GM23338 (cell line): Measurements from ENCODE around the gene ELOF1.

Experiments used
- JUNB ChIP-seq: IDR thresholded peaks from one replicate; pipeline ENCODE4 v1.6.1; 2016; ENCODE audit warnings: antibody characterized with exemption; ENCODE audit not compliant: unreplicated experiment
- TF ChIP-seq, protein P1 (sequence below), 2 experiments: fragments of 200-600 bp in 1 of 2; sonication (generic) in 1 of 2; conservative IDR thresholded peaks; 2 replicates each; pipeline versions ENCODE4 v1.5.1 to v1.6.1; 2016 to 2017; ENCODE audit warnings: antibody characterized with exemption in 2 of 2, low read depth in 2 of 2, mild to moderate bottlenecking in 2 of 2, moderate library complexity in 1 of 2

DNA sequence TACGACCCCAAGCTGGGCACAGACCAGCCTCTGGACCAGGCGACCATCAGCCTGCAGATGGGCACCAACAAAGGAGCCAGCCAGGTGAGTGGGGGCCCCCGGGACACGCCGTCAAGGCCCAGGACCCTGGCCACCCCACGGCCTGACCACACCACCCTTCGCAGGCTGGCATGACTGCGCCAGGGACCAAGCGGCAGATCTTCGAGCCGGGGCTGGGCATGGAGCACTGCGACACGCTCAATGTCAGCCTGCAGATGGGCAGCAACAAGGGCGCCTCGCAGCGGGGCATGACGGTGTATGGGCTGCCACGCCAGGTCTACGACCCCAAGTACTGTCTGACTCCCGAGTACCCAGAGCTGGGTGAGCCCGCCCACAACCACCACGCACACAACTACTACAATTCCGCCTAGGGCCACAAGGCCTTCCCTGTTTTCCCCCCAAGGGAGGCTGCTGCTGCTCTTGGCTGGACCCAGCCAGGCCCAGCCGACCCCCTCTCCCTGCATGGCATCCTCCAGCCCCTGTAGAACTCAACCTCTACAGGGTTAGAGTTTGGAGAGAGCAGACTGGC, 9.6 kb downstream of the ELOF1 start:
- no peak for TF ChIP-seq JUNB
- TF ChIP-seq, protein P1, sequence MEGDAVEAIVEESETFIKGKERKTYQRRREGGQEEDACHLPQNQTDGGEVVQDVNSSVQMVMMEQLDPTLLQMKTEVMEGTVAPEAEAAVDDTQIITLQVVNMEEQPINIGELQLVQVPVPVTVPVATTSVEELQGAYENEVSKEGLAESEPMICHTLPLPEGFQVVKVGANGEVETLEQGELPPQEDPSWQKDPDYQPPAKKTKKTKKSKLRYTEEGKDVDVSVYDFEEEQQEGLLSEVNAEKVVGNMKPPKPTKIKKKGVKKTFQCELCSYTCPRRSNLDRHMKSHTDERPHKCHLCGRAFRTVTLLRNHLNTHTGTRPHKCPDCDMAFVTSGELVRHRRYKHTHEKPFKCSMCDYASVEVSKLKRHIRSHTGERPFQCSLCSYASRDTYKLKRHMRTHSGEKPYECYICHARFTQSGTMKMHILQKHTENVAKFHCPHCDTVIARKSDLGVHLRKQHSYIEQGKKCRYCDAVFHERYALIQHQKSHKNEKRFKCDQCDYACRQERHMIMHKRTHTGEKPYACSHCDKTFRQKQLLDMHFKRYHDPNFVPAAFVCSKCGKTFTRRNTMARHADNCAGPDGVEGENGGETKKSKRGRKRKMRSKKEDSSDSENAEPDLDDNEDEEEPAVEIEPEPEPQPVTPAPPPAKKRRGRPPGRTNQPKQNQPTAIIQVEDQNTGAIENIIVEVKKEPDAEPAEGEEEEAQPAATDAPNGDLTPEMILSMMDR (conservative IDR thresholded peaks at IDR 0.05; ENCODE audit: low read depth in 2 of 2), result no peak
